H1 (cell line): Measurements from ENCODE around the gene ANKIB1. TPM values are rescaled to one million over a fixed set of nuclear protein-coding genes. Genes with fewer than 3 reads are reported as not detected.

ENCODE experiments used
- CTCF ChIA-PET: fragments of 300-600 bp; sonication (Branson Sonifier 250); formaldehyde crosslinking; loops from one replicate; lab custom pipeline; 2021; ENCODE audit not compliant: partially characterized antibody; lab: Charles Lee
- POLR2A ChIA-PET: fragments of 300-600 bp; sonication (Branson Sonifier 250); formaldehyde crosslinking; loops from one replicate; lab custom pipeline; 2021; ENCODE audit warnings: inconsistent platforms; ENCODE audit not compliant: partially characterized antibody; lab: Charles Lee
- DNase-seq, 2 experiments: peaks; one replicate each; pipeline versions ENCODE4 v3.0.0 to v3.0.0-alpha.2; 2010 to 2022; ENCODE audit warnings: low spot score in 2 of 2, low read depth in 1 of 2, mixed read lengths in 1 of 2
- FAIRE-seq: peaks from 2 replicates; lab custom pipeline; 2011; peaks lifted over from hg19 to GRCh38; lab: Jason Lieb, UNC
- H2AFZ ChIP-seq: 2 replicates; pipeline ENCODE4 v1.8.1; 2012; ENCODE audit warnings: low read length, inconsistent platforms
- H2AK5ac ChIP-seq: 2 replicates; pipeline ENCODE4 v1.6.1; 2013; ENCODE audit warnings: low read depth, low read length
- H2BK120ac ChIP-seq: replicated peaks from 2 replicates; pipeline ENCODE3; 2013; ENCODE audit warnings: low read depth, low read length, inconsistent platforms
- H2BK12ac ChIP-seq: 2 replicates; pipeline ENCODE4 v1.6.1; 2013; ENCODE audit warnings: low read depth, low read length
- H2BK15ac ChIP-seq: 2 replicates; pipeline ENCODE4 v1.6.1; 2013; ENCODE audit warnings: low read length
- H2BK20ac ChIP-seq: 2 replicates; pipeline ENCODE4 v1.6.1; 2013; ENCODE audit warnings: low read length
- H2BK5ac ChIP-seq: 2 replicates; pipeline ENCODE4 v1.6.1; 2013; ENCODE audit warnings: low read depth, low read length
- H3K14ac ChIP-seq: 2 replicates; pipeline ENCODE4 v1.6.1; 2013; ENCODE audit warnings: inconsistent platforms; ENCODE audit not compliant: insufficient read length
- H3K18ac ChIP-seq: 2 replicates; pipeline ENCODE4 v1.6.1; 2013; ENCODE audit warnings: low read length; ENCODE audit errors: extremely low read depth
- H3K23ac ChIP-seq: 2 replicates; pipeline ENCODE4 v1.6.1; 2013; ENCODE audit warnings: inconsistent platforms; ENCODE audit not compliant: insufficient read length
- H3K23me2 ChIP-seq: 2 replicates; pipeline ENCODE4 v1.6.1; 2013; ENCODE audit warnings: low read depth, low read length
- H3K27ac ChIP-seq: 2 replicates; pipeline ENCODE4 v1.6.1; 2011; ENCODE audit warnings: low read depth, low read length, inconsistent platforms
- H3K27me3 ChIP-seq, 4 experiments: replicated peaks in 1 of 4; 1 replicate in 1 of 4; 2 replicates in 3 of 4; pipeline versions ENCODE4 v1.6.1 to v1.8.1; 2011 to 2013; ENCODE audit warnings: low read length in 3 of 4, mild to moderate bottlenecking in 3 of 4, inconsistent platforms in 2 of 4, mixed read lengths in 2 of 4, moderate library complexity in 1 of 4; ENCODE audit not compliant: control insufficient read depth in 3 of 4, insufficient read depth in 3 of 4; ENCODE audit errors: extremely low read depth in 1 of 4
- H3K36me3 ChIP-seq, 4 experiments: 2 replicates each; pipeline versions ENCODE4 v1.6.1 to v1.8.1; 2011 to 2013; ENCODE audit warnings: mild to moderate bottlenecking in 4 of 4, low read length in 3 of 4, moderate library complexity in 2 of 4, control low read depth in 1 of 4, inconsistent platforms in 1 of 4; ENCODE audit not compliant: insufficient read depth in 4 of 4, control insufficient read depth in 2 of 4
- H3K4ac ChIP-seq: replicated peaks from 2 replicates; pipeline ENCODE3; 2013; ENCODE audit warnings: low read length, low read depth, mixed read lengths, inconsistent platforms; ENCODE audit not compliant: insufficient read length
- H3K4me1 ChIP-seq, 4 experiments: replicated peaks in 1 of 4; 1 replicate in 1 of 4; 2 replicates in 3 of 4; pipeline versions ENCODE4 v1.6.1 to v1.8.1; 2011 to 2013; ENCODE audit warnings: low read length in 3 of 4, inconsistent platforms in 2 of 4, mixed read lengths in 1 of 4; ENCODE audit not compliant: insufficient read depth in 4 of 4, control insufficient read depth in 3 of 4
- H3K4me2 ChIP-seq, 2 experiments: 2 replicates each; pipeline versions ENCODE4 v1.6.1 to v1.8.1; 2011 to 2013; ENCODE audit warnings: low read depth in 2 of 2, low read length in 2 of 2, control low read depth in 1 of 2, inconsistent platforms in 1 of 2, mild to moderate bottlenecking in 1 of 2; ENCODE audit not compliant: insufficient read depth in 1 of 2
- H3K4me3 ChIP-seq, 4 experiments: fragments of 200-600, 300-600 bp in 1 of 4; sonication (generic), shearing (Covaris generic), sonication (Bioruptor Twin) in 1 of 4; 2 replicates each; pipeline versions ENCODE4 v1.5.1 to v1.8.1; 2011 to 2016; ENCODE audit warnings: low read length in 4 of 4, low read depth in 3 of 4, control low read depth in 2 of 4, inconsistent platforms in 2 of 4, mild to moderate bottlenecking in 2 of 4, mixed read lengths in 1 of 4, moderate library complexity in 1 of 4; ENCODE audit not compliant: insufficient read depth in 2 of 4; ENCODE audit errors: extremely low read depth in 1 of 4
- H3K56ac ChIP-seq: replicated peaks from 2 replicates; pipeline ENCODE3; 2013; ENCODE audit warnings: low read depth, mild to moderate bottlenecking, mixed read lengths, low read length, inconsistent platforms; ENCODE audit not compliant: insufficient read length
- H3K79me1 ChIP-seq: 2 replicates; pipeline ENCODE4 v1.6.1; 2013; ENCODE audit warnings: low read depth, low read length, control low read depth
- H3K79me2 ChIP-seq, 2 experiments: 2 replicates each; pipeline versions ENCODE4 v1.6.1 to v1.8.1; 2012 to 2013; ENCODE audit warnings: low read length in 2 of 2, mild to moderate bottlenecking in 2 of 2, inconsistent platforms in 1 of 2; ENCODE audit not compliant: insufficient read depth in 2 of 2, control insufficient read depth in 1 of 2
- H3K9ac ChIP-seq, 4 experiments: replicated peaks in 1 of 4; 1 replicate in 1 of 4; 2 replicates in 3 of 4; pipeline versions ENCODE4 v1.6.1 to v1.8.1; 2011 to 2013; ENCODE audit warnings: low read depth in 3 of 4, low read length in 3 of 4, control low read depth in 2 of 4, mild to moderate bottlenecking in 2 of 4, moderate library complexity in 2 of 4, inconsistent platforms in 1 of 4; ENCODE audit errors: extremely low read depth in 1 of 4
- H3K9me3 ChIP-seq, 2 experiments: 2 replicates each; pipeline versions ENCODE4 v1.6.1 to v1.8.1; 2012 to 2013; ENCODE audit warnings: mild to moderate bottlenecking in 2 of 2, moderate library complexity in 2 of 2, control low read depth in 1 of 2, inconsistent platforms in 1 of 2, low read depth in 1 of 2, low read length in 1 of 2, mixed read lengths in 1 of 2; ENCODE audit not compliant: insufficient read depth in 2 of 2
- H4K20me1 ChIP-seq, 2 experiments: replicated peaks in 1 of 2; 2 replicates each; pipeline versions ENCODE3 to v1.8.1; 2011 to 2013; ENCODE audit warnings: inconsistent platforms in 2 of 2, low read length in 2 of 2, mild to moderate bottlenecking in 1 of 2; ENCODE audit not compliant: insufficient read depth in 2 of 2, control insufficient read depth in 1 of 2
- H4K5ac ChIP-seq: 2 replicates; pipeline ENCODE4 v1.6.1; 2013; ENCODE audit warnings: low read length, low read depth, mixed read lengths, inconsistent platforms; ENCODE audit not compliant: insufficient read length
- H4K8ac ChIP-seq: 2 replicates; pipeline ENCODE4 v1.8.0; 2013; ENCODE audit warnings: mild to moderate bottlenecking, moderate library complexity, low read length, inconsistent platforms; ENCODE audit not compliant: insufficient read depth; ENCODE audit errors: extremely low read depth
- H4K91ac ChIP-seq: replicated peaks from 2 replicates; pipeline ENCODE3; 2013; ENCODE audit warnings: low read length, mixed read lengths, inconsistent platforms; ENCODE audit not compliant: insufficient read length
- ASH2L ChIP-seq: fragments of 200-600, 300-600 bp; sonication (generic); IDR thresholded peaks from one replicate; pipeline ENCODE4 v1.7.1; 2017; ENCODE audit warnings: low read length
- E2F6 ChIP-seq: IDR thresholded peaks from 2 replicates; pipeline ENCODE4 v1.6.1; 2012; ENCODE audit warnings: inconsistent platforms
- GTF2F1 ChIP-seq: IDR thresholded peaks from 2 replicates; pipeline ENCODE4 v1.6.1; 2012; ENCODE audit warnings: low read depth, low read length, improper control_type of control experiment, borderline replicate concordance
- JUND ChIP-seq: IDR thresholded peaks from 2 replicates; pipeline ENCODE4 v1.6.1; 2011; ENCODE audit warnings: mild to moderate bottlenecking, improper control_type of control experiment, low read length
- NANOG ChIP-seq: IDR thresholded peaks from 2 replicates; pipeline ENCODE4 v1.6.1; 2011; ENCODE audit warnings: low read length, low read depth, mild to moderate bottlenecking, inconsistent platforms; ENCODE audit not compliant: insufficient read depth, poor library complexity, severe bottlenecking
- RBBP5 ChIP-seq: IDR thresholded peaks from 2 replicates; pipeline ENCODE4 v1.7.1; 2012; ENCODE audit warnings: low read depth, mild to moderate bottlenecking, inconsistent platforms, low read length, moderate library complexity, borderline replicate concordance
- RXRA ChIP-seq: IDR thresholded peaks from 2 replicates; pipeline ENCODE4 v1.6.1; 2011; ENCODE audit warnings: low read depth, mild to moderate bottlenecking, low read length, moderate library complexity; ENCODE audit not compliant: insufficient read depth
- SIN3A ChIP-seq, 2 experiments: IDR thresholded peaks in 1 of 2; conservative IDR thresholded peaks in 1 of 2; 2 replicates each; pipeline ENCODE4 v1.6.1; 2011 to 2012; ENCODE audit warnings: low read length in 2 of 2, improper control_type of control experiment in 1 of 2, low read depth in 1 of 2, mild to moderate bottlenecking in 1 of 2
- TBP ChIP-seq: IDR thresholded peaks from 2 replicates; pipeline ENCODE4 v1.6.1; 2011; ENCODE audit warnings: low read depth, low read length, improper control_type of control experiment
- WGBS, 2 experiments: shearing (Covaris generic) in 1 of 2; methylation state at CpG; one replicate each; pipeline versions ENCODE4 v1.1.6 to v1.1.7; 2013 to 2015; ENCODE audit warnings: low lambda C conversion rate in 2 of 2, mixed read lengths in 2 of 2, inconsistent platforms in 1 of 2, low coverage in 1 of 2, missing lambda C conversion rate in 1 of 2; ENCODE audit not compliant: insufficient replicate concordance in 2 of 2, insufficient coverage in 1 of 2, insufficient read length in 1 of 2; ENCODE audit errors: extremely low coverage in 1 of 2, missing lambda C conversion rate in 1 of 2; 5-methylcytosine and 5-hydroxymethylcytosine counted together
- polyA plus RNA-seq, 7 experiments: library from polyadenylated mRNA; depleted of rRNA in 3 of 7; stranded (reverse) in 5 of 7; unstranded in 2 of 7; fragments of >200 nt in 5 of 7; fragments of 200-250 nt in 2 of 7; gene quantifications; 1 replicate in 5 of 7; 2 replicates in 1 of 7; 4 replicates in 1 of 7; pipeline versions ENCODE4 v1.2.1 to v1.2.3, GENCODE V29; 2011 to 2013; ENCODE audit warnings: missing spikeins in 2 of 7, mixed read lengths in 2 of 7
- total RNA-seq: library from RNA; stranded (reverse); fragmentation: NEBNext Ultra II Directional; extraction: Animal tissue kit (Norgen Biotek cat#: 25700); gene quantifications from 2 replicates; pipeline ENCODE4 v1.2.1, GENCODE V29; 2021

The ANKIB1 gene
- total and polyA plus RNA-seq, 2 of the 8 experiments (the other 6 are each of a cell fraction or from before 2014, with no cell fraction given) = 19.2 to 43.0 TPM

- POLR2A ChIA-PET = interaction anchor here (1.2 kb wide), 1 partner anchor 129 kb away, joined by 4 read pairs; no protein-coding TSS in a partner anchor
Measured at GRCh38 chr7:92319243-92319642, 73.5 kb downstream of the ANKIB1 start.

More at GRCh38 chr7:92319243-92319642, 73.5 kb downstream of the ANKIB1 start:
- DNase-seq (no peak), FAIRE-seq (no peak)
- Histone ChIP-seq H4K8ac (no peak overlapping the region), H2BK12ac (no peak overlapping the region), H3K23ac (no peak overlapping the region), H3K79me2 (no peaks in the 10 kb centered on the region), H4K5ac (no peak overlapping the region), H3K36me3 (peaks cover 0 to 5% (median 2%) of the 10 kb centered on the region in 4 experiments; a peak in 3 of 8 replicates), H3K9ac (no peak overlapping the region), H4K20me1 (no peaks in the 10 kb centered on the region), H2BK15ac (no peak overlapping the region), H3K9me3 (no peaks in the 10 kb centered on the region), H3K27me3 (no peaks in the 10 kb centered on the region), H3K56ac (no peak overlapping the region), H2AK5ac (no peak overlapping the region), H3K14ac (no peak overlapping the region), H2BK5ac (no peak overlapping the region), H3K27ac (no peak overlapping the region), H3K4me3 (no peak overlapping the region), H3K4me1 (no peaks in the 10 kb centered on the region), H4K91ac (no peak overlapping the region), H3K4ac (no peak overlapping the region), H3K79me1 (no peaks in the 10 kb centered on the region), H3K18ac (no peak overlapping the region), H3K23me2 (no peaks in the 10 kb centered on the region), H2AFZ (no peak overlapping the region), H2BK20ac (no peak overlapping the region), H2BK120ac (no peak overlapping the region), H3K4me2 (no peak overlapping the region)
- 96% methylated on average over 3 of the region's 3 CpGs; no CpG with 5 or more reads in 1 of the 2 experiments for WGBS, 2 experiments
- CTCF ChIA-PET = interaction anchor here (0.6 to 1.2 kb wide), 3 partner anchors 13 to 106 kb away, joined by 4 to 5 read pairs (median 5); no protein-coding TSS in a partner anchor
- TF ChIP-seq TBP (no peak), E2F6 (no peak), NANOG (no peak), JUND (no peak), RXRA (no peak), RBBP5 (no peak), SIN3A (conservative IDR thresholded peaks at IDR 0.05 in 1 of 2, IDR thresholded peaks at IDR 0.05 in 1 of 2; ENCODE audit: low read depth in 1 of 2, low read length in 2 of 2) (no peak), GTF2F1 (no peak), ASH2L (no peak)
